Type B pancreatic cell (in vitro differentiated cells): ENCODE data around the gene PRPF40B. TPM values are rescaled to one million over a fixed set of nuclear protein-coding genes. Genes with fewer than 3 reads are reported as not detected.

Experiments
- DNase-seq: peaks from one replicate; pipeline ENCODE4 v3.0.0; 2021; ENCODE audit warnings: mixed read lengths; ENCODE audit not compliant: unreplicated experiment; ENCODE audit errors: extremely low spot score
- H3K27ac Mint-ChIP-seq: 2 replicates; pipeline ENCODE4 v1.8.0; 2021; ENCODE audit warnings: mild to moderate bottlenecking, mixed read lengths
- H3K27me3 Mint-ChIP-seq: 2 replicates; pipeline ENCODE4 v1.8.0; 2021; ENCODE audit warnings: mixed read lengths
- H3K36me3 Mint-ChIP-seq: 2 replicates; pipeline ENCODE4 v1.8.0; 2021; ENCODE audit warnings: mixed read lengths
- H3K4me1 Mint-ChIP-seq: one replicate; pipeline ENCODE4 v1.8.0; 2021; ENCODE audit warnings: mixed read lengths; ENCODE audit not compliant: unreplicated experiment
- H3K4me3 Mint-ChIP-seq: 2 replicates; pipeline ENCODE4 v1.8.0; 2021; ENCODE audit warnings: mild to moderate bottlenecking, mixed read lengths
- H3K9me3 Mint-ChIP-seq: 2 replicates; pipeline ENCODE4 v1.8.0; 2021; ENCODE audit warnings: mixed read lengths
- total RNA-seq: library from RNA; stranded (reverse); gene quantifications from 2 replicates; pipeline ENCODE4 v1.2.1, GENCODE V29; 2021; ENCODE audit warnings: low replicate concordance
- TF ChIP-seq, protein P1 (sequence below): fragments of 200-600 bp; sonication (generic); conservative IDR thresholded peaks from 2 replicates; pipeline ENCODE4 v1.5.0; 2021; ENCODE audit warnings: antibody characterized with exemption, mild to moderate bottlenecking

PRPF40B gene
- total RNA-seq, 1 donor from 2014 or later: 35.4 TPM

DNA sequence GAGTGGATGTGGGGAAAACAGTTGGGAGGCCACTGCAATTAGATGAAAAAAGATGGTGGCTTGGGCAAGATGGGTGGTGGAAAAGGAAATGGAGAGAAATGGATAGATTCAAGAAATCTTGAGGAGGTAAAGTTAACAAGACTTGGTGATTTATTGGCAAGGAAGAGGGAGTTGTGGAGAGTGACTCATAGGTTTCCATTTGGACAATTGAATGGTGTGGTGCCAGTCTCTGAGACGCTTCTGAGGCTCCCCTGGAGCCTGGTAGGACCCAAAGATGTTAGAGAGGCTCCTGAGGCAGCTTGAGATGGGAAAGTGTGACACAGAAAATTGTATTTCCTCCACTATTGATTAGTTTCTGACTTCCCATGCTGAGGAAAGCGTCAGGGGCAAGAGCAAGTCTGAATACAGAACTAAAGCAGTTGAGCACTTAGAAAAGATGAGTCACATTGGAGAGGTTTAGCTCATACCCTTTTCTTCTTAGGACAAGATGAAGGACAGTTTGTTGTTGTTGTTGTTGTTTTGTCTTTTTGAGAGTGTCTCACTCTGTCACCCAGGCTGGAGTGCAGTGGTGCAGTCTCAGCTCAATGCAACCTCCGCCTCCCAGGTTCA, 4.5 kb downstream of the PRPF40B start:
- Mint-ChIP-seq H3K4me1 (peaks cover 10% of the 10 kb centered on the region), H3K27ac (no peak overlapping the region), H3K4me3 (no peak overlapping the region), H3K9me3 (no peaks in the 10 kb centered on the region), H3K27me3 (no peaks in the 10 kb centered on the region), H3K36me3 (peaks cover 4% of the 10 kb centered on the region)
- TF ChIP-seq, protein P1, sequence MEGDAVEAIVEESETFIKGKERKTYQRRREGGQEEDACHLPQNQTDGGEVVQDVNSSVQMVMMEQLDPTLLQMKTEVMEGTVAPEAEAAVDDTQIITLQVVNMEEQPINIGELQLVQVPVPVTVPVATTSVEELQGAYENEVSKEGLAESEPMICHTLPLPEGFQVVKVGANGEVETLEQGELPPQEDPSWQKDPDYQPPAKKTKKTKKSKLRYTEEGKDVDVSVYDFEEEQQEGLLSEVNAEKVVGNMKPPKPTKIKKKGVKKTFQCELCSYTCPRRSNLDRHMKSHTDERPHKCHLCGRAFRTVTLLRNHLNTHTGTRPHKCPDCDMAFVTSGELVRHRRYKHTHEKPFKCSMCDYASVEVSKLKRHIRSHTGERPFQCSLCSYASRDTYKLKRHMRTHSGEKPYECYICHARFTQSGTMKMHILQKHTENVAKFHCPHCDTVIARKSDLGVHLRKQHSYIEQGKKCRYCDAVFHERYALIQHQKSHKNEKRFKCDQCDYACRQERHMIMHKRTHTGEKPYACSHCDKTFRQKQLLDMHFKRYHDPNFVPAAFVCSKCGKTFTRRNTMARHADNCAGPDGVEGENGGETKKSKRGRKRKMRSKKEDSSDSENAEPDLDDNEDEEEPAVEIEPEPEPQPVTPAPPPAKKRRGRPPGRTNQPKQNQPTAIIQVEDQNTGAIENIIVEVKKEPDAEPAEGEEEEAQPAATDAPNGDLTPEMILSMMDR: no peak
- DNase-seq: no peak

DNA sequence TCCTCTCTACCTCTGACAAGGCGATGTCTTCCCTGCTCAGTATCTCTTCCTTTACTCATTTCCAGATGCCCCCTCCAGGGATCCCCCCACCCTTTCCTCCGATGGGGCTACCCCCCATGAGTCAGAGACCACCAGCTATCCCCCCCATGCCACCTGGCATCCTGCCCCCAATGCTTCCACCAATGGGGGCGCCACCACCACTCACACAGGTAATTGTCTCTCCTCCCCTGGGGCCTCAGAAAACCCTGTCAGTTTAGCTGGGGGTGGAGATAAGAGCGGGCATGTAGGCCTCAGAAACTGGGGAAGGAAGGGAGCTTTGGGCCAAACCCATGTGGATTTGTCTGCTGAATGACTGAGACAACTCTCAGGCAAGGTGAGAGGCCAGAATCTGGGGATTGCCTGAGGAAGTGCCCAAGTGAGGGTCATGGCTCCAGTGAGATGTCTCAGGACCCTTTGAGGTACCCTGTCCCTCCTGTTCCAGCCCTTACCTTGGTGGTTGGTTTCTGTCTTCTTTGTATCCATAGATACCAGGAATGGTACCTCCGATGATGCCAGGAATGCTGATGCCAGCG, 8.1 kb downstream of the PRPF40B start:
- Mint-ChIP-seq H3K27ac (no peak overlapping the region), H3K9me3 (no peaks in the 10 kb centered on the region), H3K36me3 (peaks cover 8% of the 10 kb centered on the region), H3K4me1 (peaks cover under 1% of the 10 kb centered on the region), H3K4me3 (no peak overlapping the region), H3K27me3 (no peaks in the 10 kb centered on the region)
- no peak for DNase-seq
- TF ChIP-seq, protein P1: no peak

DNA sequence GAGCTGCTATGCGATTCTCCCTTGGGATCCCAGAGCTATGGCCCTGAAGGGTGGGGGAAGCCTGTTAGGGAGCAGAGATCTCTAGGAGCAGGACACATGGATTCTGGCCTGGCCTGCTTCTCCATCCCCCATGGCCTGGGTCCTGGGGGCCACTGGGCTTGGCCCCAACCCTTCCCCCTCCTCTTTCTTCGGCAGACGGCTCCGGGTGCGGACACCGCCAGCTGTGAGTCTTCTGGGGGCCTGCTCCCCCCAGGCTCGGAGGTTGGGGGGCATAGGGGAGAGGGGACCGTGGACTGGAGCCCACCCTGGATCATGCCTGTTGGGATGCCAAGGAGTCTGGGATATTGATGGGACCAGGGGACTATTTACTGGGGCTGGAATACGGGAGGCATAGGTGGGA, 9.0 kb downstream of the PRPF40B start:
- Mint-ChIP-seq H3K27me3 (no peaks in the 10 kb centered on the region), H3K36me3 (peaks cover 12% of the 10 kb centered on the region), H3K27ac (no peak overlapping the region), H3K4me1 (peaks cover 10% of the 10 kb centered on the region), H3K4me3 (no peak overlapping the region), H3K9me3 (no peaks in the 10 kb centered on the region)
- DNase-seq: no peak
- TF ChIP-seq, protein P1: no peak

DNA sequence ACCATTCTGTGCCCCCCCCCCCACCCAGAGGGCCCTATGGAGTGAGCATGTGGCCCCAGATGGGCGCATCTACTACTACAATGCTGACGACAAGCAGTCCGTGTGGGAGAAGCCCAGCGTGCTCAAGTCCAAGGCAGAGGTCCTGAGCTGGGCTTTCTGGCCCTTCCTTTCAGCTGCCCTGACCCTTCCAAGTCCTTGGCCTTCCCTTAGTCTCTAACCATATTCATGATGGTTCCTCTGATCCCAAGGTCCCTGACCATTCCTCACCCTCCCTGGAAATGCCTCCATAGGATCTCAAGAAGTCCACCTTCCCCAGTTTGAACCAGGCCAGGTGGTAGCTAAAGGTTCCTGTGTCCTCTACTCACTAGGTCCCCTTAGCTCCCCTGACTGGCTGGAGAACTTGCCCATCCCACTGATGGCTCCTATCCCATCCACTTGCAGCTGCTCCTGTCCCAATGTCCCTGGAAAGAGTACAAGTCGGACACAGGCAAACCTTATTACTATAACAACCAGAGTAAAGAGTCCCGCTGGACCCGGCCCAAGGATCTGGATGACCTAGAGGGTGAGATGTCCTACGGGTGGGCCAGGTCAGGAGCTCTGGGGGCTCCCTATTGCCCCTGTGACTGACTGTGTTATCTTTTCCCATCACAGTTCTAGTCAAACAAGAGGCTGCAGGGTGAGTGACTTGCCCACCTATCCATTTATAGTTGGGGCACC, 9.8 kb downstream of the PRPF40B start:
- Mint-ChIP-seq H3K27ac (no peak overlapping the region), H3K27me3 (no peaks in the 10 kb centered on the region), H3K4me1 (peaks cover 15% of the 10 kb centered on the region), H3K9me3 (no peaks in the 10 kb centered on the region), H3K36me3 (peaks cover 12% of the 10 kb centered on the region), H3K4me3 (no peak overlapping the region)
- TF ChIP-seq, protein P1: no peak
- no peak for DNase-seq

DNA sequence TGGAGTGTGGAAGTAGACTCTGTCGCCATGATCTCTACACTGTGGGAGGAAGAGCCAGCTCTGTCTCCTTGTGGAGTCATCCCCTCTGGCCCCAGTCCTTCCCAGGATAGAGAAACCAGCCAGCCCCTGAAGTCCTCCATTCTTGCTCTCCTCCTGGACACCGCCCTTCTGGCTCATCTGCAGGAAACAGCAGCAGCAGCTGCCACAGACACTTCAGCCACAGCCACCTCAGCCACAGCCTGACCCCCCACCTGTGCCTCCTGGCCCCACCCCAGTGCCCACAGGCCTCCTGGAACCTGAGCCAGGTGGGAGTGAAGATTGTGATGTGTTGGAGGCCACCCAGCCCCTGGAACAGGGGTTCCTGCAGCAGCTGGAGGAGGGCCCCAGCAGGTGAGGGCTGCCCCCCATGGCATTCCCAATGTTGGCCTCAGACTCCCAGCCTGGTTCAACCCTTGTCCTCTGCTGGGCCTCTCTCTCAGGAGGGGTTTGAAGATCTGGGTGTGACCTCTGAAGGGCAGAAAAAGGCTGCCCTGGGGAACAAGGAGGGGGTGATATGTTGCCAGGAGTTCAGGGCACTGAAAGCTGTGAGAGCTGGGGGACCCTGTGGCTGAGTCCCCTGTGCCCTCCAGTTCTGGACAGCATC, 10.5 kb downstream of the PRPF40B start:
- H3K27ac Mint-ChIP-seq: no peak overlapping the region
- no peak overlapping the region for H3K4me3 Mint-ChIP-seq
- peaks cover 15% of the 10 kb centered on the region for H3K4me1 Mint-ChIP-seq
- TF ChIP-seq, protein P1: no peak
- DNase-seq: no peak
- H3K36me3 Mint-ChIP-seq: peaks cover 12% of the 10 kb centered on the region
- no peaks in the 10 kb centered on the region for H3K27me3 Mint-ChIP-seq
- no peaks in the 10 kb centered on the region for H3K9me3 Mint-ChIP-seq
